HL-60 (cell line): ENCODE results near the gene RBM33.

Experiments used
- DNase-seq, 2 experiments: peaks; one replicate each; pipeline ENCODE4 v3.0.0-alpha.2; 2010 to 2020; ENCODE audit warnings: low read depth in 1 of 2, low spot score in 1 of 2
- H3K27ac ChIP-seq: fragments of 250-450 bp; sonication (Bioruptor Pico); replicated peaks from 2 replicates; pipeline ENCODE4 v1.5.1; 2020; ENCODE audit warnings: mild to moderate bottlenecking, moderate library complexity
- H3K27me3 ChIP-seq: fragments of 250-450 bp; sonication (Bioruptor Pico); 2 replicates; pipeline ENCODE4 v1.5.1; 2021; ENCODE audit warnings: mild to moderate bottlenecking, moderate library complexity; ENCODE audit not compliant: insufficient read depth, poor library complexity, severe bottlenecking
- H3K4me3 ChIP-seq: replicated peaks from 2 replicates; pipeline ENCODE4 v1.5.1; 2011; ENCODE audit warnings: mild to moderate bottlenecking, control low read depth, low read length; ENCODE audit not compliant: insufficient read depth
- GABPA ChIP-seq: IDR thresholded peaks from 2 replicates; pipeline ENCODE4 v1.6.1; 2012; ENCODE audit warnings: low read depth
- POLR2AphosphoS5 ChIP-seq: IDR thresholded peaks from 2 replicates; pipeline ENCODE4 v1.6.1; 2012; ENCODE audit warnings: low read depth
- SPI1 ChIP-seq: IDR thresholded peaks from 2 replicates; pipeline ENCODE4 v1.6.1; 2012; ENCODE audit warnings: low read depth, mild to moderate bottlenecking, borderline replicate concordance
- TF ChIP-seq, protein P1 (sequence below): IDR thresholded peaks from one replicate; pipeline ENCODE4 v1.5.1; 2011; ENCODE audit warnings: low read length, control low read depth, inconsistent platforms; ENCODE audit not compliant: insufficient read depth
- TF ChIP-seq, protein P2 (sequence below): IDR thresholded peaks from 2 replicates; pipeline ENCODE4 v1.6.1; 2012; ENCODE audit warnings: low read depth; ENCODE audit not compliant: insufficient replicate concordance

Gene RBM33

DNA sequence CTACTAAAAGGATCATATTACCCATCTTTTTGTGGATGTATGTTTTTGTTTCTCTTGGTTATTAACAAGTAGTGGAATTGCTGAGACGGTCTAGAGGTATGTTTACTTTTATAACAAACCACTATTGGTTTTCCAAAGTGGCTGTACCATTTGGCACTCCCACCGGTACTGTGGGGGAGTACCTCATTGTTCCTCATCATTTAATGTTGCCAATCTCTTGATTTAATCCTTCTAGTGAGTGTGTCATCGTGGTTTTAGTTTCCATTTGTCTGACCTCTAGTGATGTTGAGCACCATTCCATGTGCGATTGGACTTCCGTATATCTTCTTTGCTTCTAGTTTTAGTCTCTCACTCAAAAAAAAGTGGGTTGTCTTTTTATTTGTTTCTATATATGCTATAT, 50.4 kb downstream of the RBM33 start:
- H3K4me3 ChIP-seq = no peak overlapping the region
- TF ChIP-seq POLR2AphosphoS5 (no peak), SPI1 (no peak), GABPA (no peak)
- TF ChIP-seq, protein P1, sequence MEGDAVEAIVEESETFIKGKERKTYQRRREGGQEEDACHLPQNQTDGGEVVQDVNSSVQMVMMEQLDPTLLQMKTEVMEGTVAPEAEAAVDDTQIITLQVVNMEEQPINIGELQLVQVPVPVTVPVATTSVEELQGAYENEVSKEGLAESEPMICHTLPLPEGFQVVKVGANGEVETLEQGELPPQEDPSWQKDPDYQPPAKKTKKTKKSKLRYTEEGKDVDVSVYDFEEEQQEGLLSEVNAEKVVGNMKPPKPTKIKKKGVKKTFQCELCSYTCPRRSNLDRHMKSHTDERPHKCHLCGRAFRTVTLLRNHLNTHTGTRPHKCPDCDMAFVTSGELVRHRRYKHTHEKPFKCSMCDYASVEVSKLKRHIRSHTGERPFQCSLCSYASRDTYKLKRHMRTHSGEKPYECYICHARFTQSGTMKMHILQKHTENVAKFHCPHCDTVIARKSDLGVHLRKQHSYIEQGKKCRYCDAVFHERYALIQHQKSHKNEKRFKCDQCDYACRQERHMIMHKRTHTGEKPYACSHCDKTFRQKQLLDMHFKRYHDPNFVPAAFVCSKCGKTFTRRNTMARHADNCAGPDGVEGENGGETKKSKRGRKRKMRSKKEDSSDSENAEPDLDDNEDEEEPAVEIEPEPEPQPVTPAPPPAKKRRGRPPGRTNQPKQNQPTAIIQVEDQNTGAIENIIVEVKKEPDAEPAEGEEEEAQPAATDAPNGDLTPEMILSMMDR = no peak
- TF ChIP-seq, protein P2, sequence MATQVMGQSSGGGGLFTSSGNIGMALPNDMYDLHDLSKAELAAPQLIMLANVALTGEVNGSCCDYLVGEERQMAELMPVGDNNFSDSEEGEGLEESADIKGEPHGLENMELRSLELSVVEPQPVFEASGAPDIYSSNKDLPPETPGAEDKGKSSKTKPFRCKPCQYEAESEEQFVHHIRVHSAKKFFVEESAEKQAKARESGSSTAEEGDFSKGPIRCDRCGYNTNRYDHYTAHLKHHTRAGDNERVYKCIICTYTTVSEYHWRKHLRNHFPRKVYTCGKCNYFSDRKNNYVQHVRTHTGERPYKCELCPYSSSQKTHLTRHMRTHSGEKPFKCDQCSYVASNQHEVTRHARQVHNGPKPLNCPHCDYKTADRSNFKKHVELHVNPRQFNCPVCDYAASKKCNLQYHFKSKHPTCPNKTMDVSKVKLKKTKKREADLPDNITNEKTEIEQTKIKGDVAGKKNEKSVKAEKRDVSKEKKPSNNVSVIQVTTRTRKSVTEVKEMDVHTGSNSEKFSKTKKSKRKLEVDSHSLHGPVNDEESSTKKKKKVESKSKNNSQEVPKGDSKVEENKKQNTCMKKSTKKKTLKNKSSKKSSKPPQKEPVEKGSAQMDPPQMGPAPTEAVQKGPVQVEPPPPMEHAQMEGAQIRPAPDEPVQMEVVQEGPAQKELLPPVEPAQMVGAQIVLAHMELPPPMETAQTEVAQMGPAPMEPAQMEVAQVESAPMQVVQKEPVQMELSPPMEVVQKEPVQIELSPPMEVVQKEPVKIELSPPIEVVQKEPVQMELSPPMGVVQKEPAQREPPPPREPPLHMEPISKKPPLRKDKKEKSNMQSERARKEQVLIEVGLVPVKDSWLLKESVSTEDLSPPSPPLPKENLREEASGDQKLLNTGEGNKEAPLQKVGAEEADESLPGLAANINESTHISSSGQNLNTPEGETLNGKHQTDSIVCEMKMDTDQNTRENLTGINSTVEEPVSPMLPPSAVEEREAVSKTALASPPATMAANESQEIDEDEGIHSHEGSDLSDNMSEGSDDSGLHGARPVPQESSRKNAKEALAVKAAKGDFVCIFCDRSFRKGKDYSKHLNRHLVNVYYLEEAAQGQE = no peak
- H3K27me3 ChIP-seq = no peaks in the 10 kb centered on the region
- H3K27ac ChIP-seq = no peak overlapping the region
- DNase-seq = no peak

DNA sequence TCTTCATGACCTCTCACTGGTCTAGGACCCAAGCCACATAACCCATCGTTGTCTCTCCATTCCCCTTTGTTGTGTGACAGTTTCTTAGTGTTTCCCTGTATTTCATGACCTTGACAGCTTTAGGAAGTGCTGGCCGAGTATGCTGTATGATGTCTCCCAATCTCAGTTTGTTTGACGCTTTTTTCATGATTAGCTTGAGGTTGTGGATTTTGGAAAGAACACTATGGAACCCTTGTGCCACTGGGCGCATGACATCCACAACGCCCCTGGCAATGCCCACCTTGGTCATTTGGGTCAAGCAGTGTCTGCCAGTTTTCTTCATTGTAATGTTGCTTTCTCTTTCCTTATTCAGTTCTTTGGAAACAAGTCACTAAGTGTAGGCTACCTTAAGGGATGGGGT, 52.3 kb downstream of the RBM33 start:
- TF ChIP-seq SPI1 = no peak
- no peak for TF ChIP-seq GABPA
- TF ChIP-seq, protein P2 = no peak
- TF ChIP-seq POLR2AphosphoS5 = no peak
- TF ChIP-seq, protein P1 = no peak
- no peak overlapping the region for H3K27ac ChIP-seq
- H3K27me3 ChIP-seq = no peaks in the 10 kb centered on the region
- H3K4me3 ChIP-seq = no peak overlapping the region
- no peak for DNase-seq

DNA sequence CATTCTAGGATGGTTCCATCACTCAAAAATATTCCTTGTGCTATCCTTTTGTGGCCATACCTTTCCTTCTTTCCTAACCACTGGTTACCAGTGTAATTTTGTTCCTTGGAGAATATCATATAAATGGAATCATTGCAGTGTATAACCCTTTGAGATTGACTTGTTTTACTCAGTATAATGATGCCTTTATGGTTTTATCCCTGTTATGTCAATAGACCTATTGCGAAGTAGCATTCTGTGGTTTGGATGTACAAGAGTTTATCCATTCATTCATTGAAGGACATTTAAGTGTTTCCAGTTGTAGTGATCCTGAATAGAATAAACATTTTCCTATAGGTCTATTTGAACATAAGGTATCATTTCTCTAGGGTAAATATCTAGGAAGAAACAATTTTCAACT, 54.2 kb downstream of the RBM33 start:
- no peak for DNase-seq
- no peak overlapping the region for H3K27ac ChIP-seq
- no peak overlapping the region for H3K4me3 ChIP-seq
- no peak for TF ChIP-seq GABPA
- no peak for TF ChIP-seq SPI1
- no peak for TF ChIP-seq POLR2AphosphoS5
- TF ChIP-seq, protein P2 = no peak
- TF ChIP-seq, protein P1 = no peak
- H3K27me3 ChIP-seq = no peaks in the 10 kb centered on the region
